A549 (cell line): ENCODE measurements around the gene SELENOV. TPM values are rescaled to one million over a fixed set of nuclear protein-coding genes. Genes with fewer than 3 reads are reported as not detected.
A peak's percentile ranks its signal among the peaks of the same experiment; 100 is the strongest.

Source experiments
- ATAC-seq, 2 experiments: fragments of 200-7000 bp in 1 of 2; fragments of >200 bp in 1 of 2; cut with Nextera tagmentation in 1 of 2; cut with Tn5 transposase in 1 of 2; 3 replicates each; pipeline versions ENCODE4 v1.8.0 to v1.9.1; 2018 to 2020; ENCODE audit warnings: mild to moderate bottlenecking in 1 of 2, moderate library complexity in 1 of 2
- CTCF ChIA-PET: fragments of 300-600 bp; sonication (Branson Sonifier 250); formaldehyde crosslinking; extraction: SDS; loops from one replicate; lab custom pipeline; 2021; ENCODE audit warnings: antibody characterized with exemption, inconsistent platforms; lab: Yijun Ruan, JAX
- POLR2A ChIA-PET: fragments of 350-600 bp; formaldehyde crosslinking; extraction: SDS; loops from one replicate; lab custom pipeline; 2021; ENCODE audit warnings: antibody characterized with exemption, inconsistent platforms; lab: Yijun Ruan, JAX
- DNase-seq, 2 experiments: peaks; one replicate each; pipeline versions ENCODE4 v3.0.0 to v3.0.0-alpha.2; 2011 to 2016; ENCODE audit warnings: low read depth in 1 of 2, low spot score in 1 of 2
- FAIRE-seq: peaks from 2 replicates; lab custom pipeline; 2011; peaks lifted over from hg19 to GRCh38; lab: Jason Lieb, UNC
- H3K27ac ChIP-seq, 2 experiments: fragments of >200 bp; sonication (Bioruptor Twin); formaldehyde crosslinking; 3 replicates each; pipeline ENCODE4 v1.5.1; 2016 to 2017
- H3K4me1 ChIP-seq: fragments of >200 bp; sonication (Bioruptor Twin); formaldehyde crosslinking; 3 replicates; pipeline ENCODE4 v1.6.1; 2016
- H3K4me2 ChIP-seq: fragments of >200 bp; sonication (Bioruptor Twin); formaldehyde crosslinking; 3 replicates; pipeline ENCODE4 v1.6.1; 2016
- H3K4me3 ChIP-seq: fragments of >200 bp; sonication (Bioruptor Twin); formaldehyde crosslinking; 3 replicates; pipeline ENCODE4 v1.5.1; 2016
- H3K9me3 ChIP-seq: fragments of >200 bp; sonication (Bioruptor Twin); formaldehyde crosslinking; 3 replicates; pipeline ENCODE4 v1.6.1; 2016
- FOSL2 ChIP-seq, 2 experiments: fragments of 450-650 bp in 1 of 2; fragments of >200 bp in 1 of 2; sonication (Bioruptor Twin) in 1 of 2; formaldehyde crosslinking; IDR thresholded peaks; 2 replicates each; pipeline versions ENCODE4 v1.5.0 to v1.6.1; 2016 to 2020; ENCODE audit warnings: mild to moderate bottlenecking in 1 of 2, moderate library complexity in 1 of 2
- REST ChIP-seq: fragments of 200-600 bp; sonication (generic); IDR thresholded peaks from 2 replicates; pipeline ENCODE4 v1.6.1; 2016; ENCODE audit warnings: antibody characterized with exemption, mild to moderate bottlenecking, moderate library complexity
- SREBF2 ChIP-seq: fragments of 450-650 bp; IDR thresholded peaks from 2 replicates; pipeline ENCODE4 v1.6.1; 2014; ENCODE audit warnings: mild to moderate bottlenecking, moderate library complexity
- TFCP2L1 ChIP-seq: fragments of 250-450 bp; sonication (Bioruptor Pico); IDR thresholded peaks from 2 replicates; pipeline ENCODE4 v1.5.0; 2021; ENCODE audit warnings: mild to moderate bottlenecking
- ZSCAN20 ChIP-seq: fragments of 250-450 bp; sonication (Bioruptor Pico); IDR thresholded peaks from 2 replicates; pipeline ENCODE4 v1.8.0; 2022; ENCODE audit warnings: mild to moderate bottlenecking, moderate library complexity
- WGBS: methylation state at CpG from one replicate; pipeline ENCODE4 v1.1.6; 2017; ENCODE audit errors: missing lambda C conversion rate; 5-methylcytosine and 5-hydroxymethylcytosine counted together
- polyA plus RNA-seq, 4 experiments: library from polyadenylated mRNA; depleted of rRNA in 3 of 4; stranded (reverse); fragments of >200 nt; fragmentation: RNase III in 1 of 4; extraction: RNeasy Plus Mini Kit Qiagen cat#74134 plus additional on column Dnase treatment in 1 of 4; gene quantifications; 2 replicates in 3 of 4; 3 replicates in 1 of 4; pipeline ENCODE4 v1.2.3, GENCODE V29; 2011 to 2017
- TF ChIP-seq, protein P1 (sequence below): fragments of 450-650 bp; IDR thresholded peaks from 2 replicates; pipeline ENCODE4 v1.6.1; 2014; ENCODE audit warnings: antibody characterized with exemption
- TF ChIP-seq, protein P2 (sequence below): fragments of 250-450 bp; sonication (Bioruptor Pico); IDR thresholded peaks from 2 replicates; pipeline ENCODE4 v1.5.0; 2021; ENCODE audit warnings: mild to moderate bottlenecking, moderate library complexity, borderline replicate concordance

SELENOV gene
- polyA plus RNA-seq, 2 of the 4 experiments (the other 2 are of a cell fraction): not detected

- H3K27ac ChIP-seq: no peak overlapping the region
- CTCF ChIA-PET: interaction anchor here (0.8 to 25.5 kb wide), 4 partner anchors 11 to 144 kb away, joined by 3 to 585 read pairs (median 42); no protein-coding TSS in a partner anchor
- no peak overlapping the region for H3K4me2 ChIP-seq
- POLR2A ChIA-PET: no interaction called here
- no peak overlapping the region for H3K4me3 ChIP-seq
- peak; percentile 25 to 64; a peak in 3 of 6 replicates for ATAC-seq
- TF ChIP-seq, protein P1, sequence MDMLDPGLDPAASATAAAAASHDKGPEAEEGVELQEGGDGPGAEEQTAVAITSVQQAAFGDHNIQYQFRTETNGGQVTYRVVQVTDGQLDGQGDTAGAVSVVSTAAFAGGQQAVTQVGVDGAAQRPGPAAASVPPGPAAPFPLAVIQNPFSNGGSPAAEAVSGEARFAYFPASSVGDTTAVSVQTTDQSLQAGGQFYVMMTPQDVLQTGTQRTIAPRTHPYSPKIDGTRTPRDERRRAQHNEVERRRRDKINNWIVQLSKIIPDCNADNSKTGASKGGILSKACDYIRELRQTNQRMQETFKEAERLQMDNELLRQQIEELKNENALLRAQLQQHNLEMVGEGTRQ: peak; percentile 39; the same call in 1 of the 2 replicates
- TF ChIP-seq, protein P2, sequence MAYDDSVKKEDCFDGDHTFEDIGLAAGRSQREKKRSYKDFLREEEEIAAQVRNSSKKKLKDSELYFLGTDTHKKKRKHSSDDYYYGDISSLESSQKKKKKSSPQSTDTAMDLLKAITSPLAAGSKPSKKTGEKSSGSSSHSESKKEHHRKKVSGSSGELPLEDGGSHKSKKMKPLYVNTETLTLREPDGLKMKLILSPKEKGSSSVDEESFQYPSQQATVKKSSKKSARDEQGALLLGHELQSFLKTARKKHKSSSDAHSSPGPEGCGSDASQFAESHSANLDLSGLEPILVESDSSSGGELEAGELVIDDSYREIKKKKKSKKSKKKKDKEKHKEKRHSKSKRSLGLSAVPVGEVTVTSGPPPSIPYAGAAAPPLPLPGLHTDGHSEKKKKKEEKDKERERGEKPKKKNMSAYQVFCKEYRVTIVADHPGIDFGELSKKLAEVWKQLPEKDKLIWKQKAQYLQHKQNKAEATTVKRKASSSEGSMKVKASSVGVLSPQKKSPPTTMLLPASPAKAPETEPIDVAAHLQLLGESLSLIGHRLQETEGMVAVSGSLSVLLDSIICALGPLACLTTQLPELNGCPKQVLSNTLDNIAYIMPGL (CRISPR knock-in tag): no peak
- peaks cover 1% of the 10 kb centered on the region; the same call in 2 of the 3 replicates for H3K4me1 ChIP-seq
- peak; percentile 98 for FAIRE-seq
- H3K9me3 ChIP-seq: no peaks in the 10 kb centered on the region
- 31% methylated on average over 2 of the region's 2 CpGs for WGBS
- peak in 1 of 2 experiments; percentile 41 for DNase-seq
Observed at GRCh38 chr19:39563408-39563807, 48.5 kb downstream of the SELENOV start.

DNA sequence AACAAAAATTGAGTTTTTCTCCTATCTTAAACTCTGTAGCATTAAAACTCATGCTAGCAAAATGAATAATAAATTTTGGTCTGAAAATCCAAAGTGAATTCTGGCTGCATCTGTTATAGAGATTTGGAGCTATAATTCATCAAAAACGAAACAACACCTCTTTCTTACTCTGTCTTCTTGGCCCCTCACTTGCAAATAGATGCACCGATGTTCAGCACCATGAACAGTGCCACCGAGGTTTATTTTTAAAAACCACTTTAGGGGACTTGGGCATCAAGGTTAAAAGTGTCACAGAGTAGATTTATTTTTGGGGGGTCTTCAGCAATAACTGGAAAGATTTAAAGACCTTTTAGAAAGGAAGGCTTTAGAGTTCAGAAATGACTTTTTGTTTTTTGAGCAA lies 51.1 kb downstream of the SELENOV start:
- Histone ChIP-seq H3K4me3 (no peak overlapping the region), H3K27ac (no peak overlapping the region), H3K4me2 (no peak overlapping the region), H3K9me3 (no peaks in the 10 kb centered on the region), H3K4me1 (peaks cover 7% of the 10 kb centered on the region; the same call in 2 of the 3 replicates)
- ChIA-PET POLR2A (no interaction called here), CTCF (interaction anchor here (0.6 to 8.2 kb wide), 5 partner anchors 12 to 1432 kb away, joined by 3 to 80 read pairs (median 4); no protein-coding TSS in a partner anchor)
- no peak for TF ChIP-seq FOSL2 (IDR thresholded peaks at IDR 0.05)
- no peak for TF ChIP-seq FOSL2 (CRISPR knock-in tag; IDR thresholded peaks at IDR 0.05)
- TF ChIP-seq TFCP2L1 (CRISPR knock-in tag): no peak
- no peak for TF ChIP-seq ZSCAN20 (CRISPR knock-in tag)
- peak; percentile 79 for TF ChIP-seq REST
- FAIRE-seq (no peak), ATAC-seq (no peak), DNase-seq (no peak)
- 11% methylated on average over 3 of the region's 3 CpGs for WGBS

DNA sequence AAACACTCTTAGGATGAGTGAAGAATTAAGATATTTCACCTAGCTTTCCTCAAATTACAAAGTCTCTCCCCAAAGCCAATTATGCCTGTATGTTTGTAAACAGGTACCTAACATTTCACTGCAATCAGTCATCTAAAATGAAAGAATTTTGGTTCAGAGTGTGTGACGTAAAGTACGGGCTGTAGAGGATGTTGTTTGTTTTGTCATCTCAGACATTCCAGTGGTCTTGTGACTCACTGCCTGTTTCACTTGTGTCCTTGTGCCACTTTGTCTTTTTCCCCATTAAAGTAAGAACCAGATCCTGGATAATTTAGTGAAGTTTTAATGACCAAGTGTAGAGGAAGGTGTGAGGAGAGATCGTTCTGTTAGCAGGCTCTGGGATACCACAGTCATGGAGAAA lies 53.7 kb downstream of the SELENOV start:
- no peak overlapping the region for H3K27ac ChIP-seq
- ChIA-PET POLR2A (no interaction called here), CTCF (interaction anchor here (0.9 to 2.7 kb wide), 3 partner anchors 17 to 104 kb away, joined by 3 to 14 read pairs (median 4); no protein-coding TSS in a partner anchor)
- no peak overlapping the region for H3K4me3 ChIP-seq
- H3K9me3 ChIP-seq: peaks cover 9% of the 10 kb centered on the region; the same call in 1 of the 3 replicates
- peaks cover 7% of the 10 kb centered on the region; the same call in 2 of the 3 replicates for H3K4me1 ChIP-seq
- ATAC-seq (peak in 1 of 2 experiments; percentile 43; a peak in 2 of 6 replicates), FAIRE-seq (peak; percentile 99), DNase-seq (peak; percentile 27 to 37)
- TF ChIP-seq FOSL2 (IDR thresholded peaks at IDR 0.05) (no peak), FOSL2 (CRISPR knock-in tag; IDR thresholded peaks at IDR 0.05) (peak; percentile 60), SREBF2 (no peak)
- H3K4me2 ChIP-seq: peak overlapping the region; percentile 43
- 6% methylated on average over 3 of the region's 3 CpGs for WGBS

Other genes starting within 250 kb of the SELENOV start
- gene IFNL2, start 246.7 kb upstream of the SELENOV start, polyA plus RNA-seq (2011; rRNA removed): not detected in 2 replicates
- not detected in 3 replicates for gene IFNL2, start 246.7 kb upstream of the SELENOV start, polyA plus RNA-seq (2017; fragmentation: RNase III; extraction: RNeasy Plus Mini Kit Qiagen cat#74134 plus additional on column Dnase treatment)
- not detected in 2 replicates for gene IFNL1, start 218.7 kb upstream of the SELENOV start, polyA plus RNA-seq (2011; rRNA removed)
- not detected in 3 replicates for gene IFNL1, start 218.7 kb upstream of the SELENOV start, polyA plus RNA-seq (2017; fragmentation: RNase III; extraction: RNeasy Plus Mini Kit Qiagen cat#74134 plus additional on column Dnase treatment)
- gene LRFN1, start 194.3 kb upstream of the SELENOV start, polyA plus RNA-seq (2011; rRNA removed): 1.1 and 1.6 TPM in 2 replicates
- 7.9 to 9.1 TPM (median 8.7 TPM) in 3 replicates for gene LRFN1, start 194.3 kb upstream of the SELENOV start, polyA plus RNA-seq (2017; fragmentation: RNase III; extraction: RNeasy Plus Mini Kit Qiagen cat#74134 plus additional on column Dnase treatment)
- 0.37 TPM in 1 of 2 replicates, not detected in the other for gene GMFG, start 179.1 kb upstream of the SELENOV start, polyA plus RNA-seq (2011; rRNA removed)
- gene GMFG, start 179.1 kb upstream of the SELENOV start, polyA plus RNA-seq (2017; fragmentation: RNase III; extraction: RNeasy Plus Mini Kit Qiagen cat#74134 plus additional on column Dnase treatment): 0.47 TPM in 1 of 3 replicates, not detected in the others
- 82.1 and 101 TPM in 2 replicates for gene SAMD4B, start 172.7 kb upstream of the SELENOV start, polyA plus RNA-seq (2011; rRNA removed)
- 113 to 118 TPM (median 116 TPM) in 3 replicates for gene SAMD4B, start 172.7 kb upstream of the SELENOV start, polyA plus RNA-seq (2017; fragmentation: RNase III; extraction: RNeasy Plus Mini Kit Qiagen cat#74134 plus additional on column Dnase treatment)
- gene PAF1, start 124.0 kb upstream of the SELENOV start, polyA plus RNA-seq (2011; rRNA removed): 73.0 and 103 TPM in 2 replicates
- 89.4 to 110 TPM (median 108 TPM) in 3 replicates for gene PAF1, start 124.0 kb upstream of the SELENOV start, polyA plus RNA-seq (2017; fragmentation: RNase III; extraction: RNeasy Plus Mini Kit Qiagen cat#74134 plus additional on column Dnase treatment)
- 55.7 and 57.5 TPM in 2 replicates for gene MED29, start 123.8 kb upstream of the SELENOV start, polyA plus RNA-seq (2011; rRNA removed)
- 47.7 to 50.7 TPM (median 48.7 TPM) in 3 replicates for gene MED29, start 123.8 kb upstream of the SELENOV start, polyA plus RNA-seq (2017; fragmentation: RNase III; extraction: RNeasy Plus Mini Kit Qiagen cat#74134 plus additional on column Dnase treatment)
- 29.1 and 35.6 TPM in 2 replicates for gene ZFP36, start 108.3 kb upstream of the SELENOV start, polyA plus RNA-seq (2011; rRNA removed)
- 16.5 to 22.1 TPM (median 18.3 TPM) in 3 replicates for gene ZFP36, start 108.3 kb upstream of the SELENOV start, polyA plus RNA-seq (2017; fragmentation: RNase III; extraction: RNeasy Plus Mini Kit Qiagen cat#74134 plus additional on column Dnase treatment)
- gene PLEKHG2, start 102.5 kb upstream of the SELENOV start, polyA plus RNA-seq (2011; rRNA removed): 21.6 and 35.1 TPM in 2 replicates
- gene PLEKHG2, start 102.5 kb upstream of the SELENOV start, polyA plus RNA-seq (2017; fragmentation: RNase III; extraction: RNeasy Plus Mini Kit Qiagen cat#74134 plus additional on column Dnase treatment): 32.2 to 41.7 TPM (median 39.1 TPM) in 3 replicates
- 4,855 and 5,722 TPM in 2 replicates for gene RPS16, start 79.2 kb upstream of the SELENOV start, polyA plus RNA-seq (2011; rRNA removed)
- gene RPS16, start 79.2 kb upstream of the SELENOV start, polyA plus RNA-seq (2017; fragmentation: RNase III; extraction: RNeasy Plus Mini Kit Qiagen cat#74134 plus additional on column Dnase treatment): 4,280 to 4,348 TPM (median 4,297 TPM) in 3 replicates
- gene SUPT5H, start 69.6 kb upstream of the SELENOV start, polyA plus RNA-seq (2011; rRNA removed): 133 and 186 TPM in 2 replicates
- gene SUPT5H, start 69.6 kb upstream of the SELENOV start, polyA plus RNA-seq (2017; fragmentation: RNase III; extraction: RNeasy Plus Mini Kit Qiagen cat#74134 plus additional on column Dnase treatment): 200 to 223 TPM (median 222 TPM) in 3 replicates
- gene TIMM50, start 34.3 kb upstream of the SELENOV start, polyA plus RNA-seq (2011; rRNA removed): 234 and 246 TPM in 2 replicates
- gene TIMM50, start 34.3 kb upstream of the SELENOV start, polyA plus RNA-seq (2017; fragmentation: RNase III; extraction: RNeasy Plus Mini Kit Qiagen cat#74134 plus additional on column Dnase treatment): 196 to 206 TPM (median 204 TPM) in 3 replicates
- gene DLL3, start 16.2 kb upstream of the SELENOV start, polyA plus RNA-seq (2011; rRNA removed): 6.8 and 8.3 TPM in 2 replicates
- gene DLL3, start 16.2 kb upstream of the SELENOV start, polyA plus RNA-seq (2017; fragmentation: RNase III; extraction: RNeasy Plus Mini Kit Qiagen cat#74134 plus additional on column Dnase treatment): 6.7 TPM in 3 replicates
- 9.4 and 10.9 TPM in 2 replicates for gene EID2B, start 17.7 kb downstream of the SELENOV start, polyA plus RNA-seq (2011; rRNA removed)
- 9.2 to 10.1 TPM (median 9.3 TPM) in 3 replicates for gene EID2B, start 17.7 kb downstream of the SELENOV start, polyA plus RNA-seq (2017; fragmentation: RNase III; extraction: RNeasy Plus Mini Kit Qiagen cat#74134 plus additional on column Dnase treatment)
- gene EID2, start 25.0 kb downstream of the SELENOV start, polyA plus RNA-seq (2011; rRNA removed): 23.2 and 26.1 TPM in 2 replicates
- 49.2 to 53.0 TPM (median 52.9 TPM) in 3 replicates for gene EID2, start 25.0 kb downstream of the SELENOV start, polyA plus RNA-seq (2017; fragmentation: RNase III; extraction: RNeasy Plus Mini Kit Qiagen cat#74134 plus additional on column Dnase treatment)
- gene LGALS13, start 87.4 kb downstream of the SELENOV start, polyA plus RNA-seq (2011; rRNA removed): not detected in 2 replicates
- not detected in 3 replicates for gene LGALS13, start 87.4 kb downstream of the SELENOV start, polyA plus RNA-seq (2017; fragmentation: RNase III; extraction: RNeasy Plus Mini Kit Qiagen cat#74134 plus additional on column Dnase treatment)
- not detected in 2 replicates for gene LGALS16, start 140.8 kb downstream of the SELENOV start, polyA plus RNA-seq (2011; rRNA removed)
- gene LGALS16, start 140.8 kb downstream of the SELENOV start, polyA plus RNA-seq (2017; fragmentation: RNase III; extraction: RNeasy Plus Mini Kit Qiagen cat#74134 plus additional on column Dnase treatment): not detected in 3 replicates
- not detected in 2 replicates for gene LGALS14, start 189.3 kb downstream of the SELENOV start, polyA plus RNA-seq (2011; rRNA removed)
- gene LGALS14, start 189.3 kb downstream of the SELENOV start, polyA plus RNA-seq (2017; fragmentation: RNase III; extraction: RNeasy Plus Mini Kit Qiagen cat#74134 plus additional on column Dnase treatment): not detected in 3 replicates
- gene CLC, start 222.9 kb downstream of the SELENOV start, polyA plus RNA-seq (2011; rRNA removed): not detected in 2 replicates
- gene CLC, start 222.9 kb downstream of the SELENOV start, polyA plus RNA-seq (2017; fragmentation: RNase III; extraction: RNeasy Plus Mini Kit Qiagen cat#74134 plus additional on column Dnase treatment): not detected in 3 replicates